NB4 (cell line): ENCODE results near the gene TBC1D22A.

Source experiments
- CTCF ChIP-seq: IDR thresholded peaks from one replicate; pipeline ENCODE4 v1.5.1; 2012; ENCODE audit warnings: low read depth, low read length
- MAX ChIP-seq: IDR thresholded peaks from 2 replicates; pipeline ENCODE4 v1.6.1; 2011; ENCODE audit warnings: low read depth, low read length
- POLR2A ChIP-seq: IDR thresholded peaks from 2 replicates; pipeline ENCODE4 v1.6.1; 2011; ENCODE audit warnings: mild to moderate bottlenecking; ENCODE audit not compliant: insufficient read length; ENCODE audit errors: extremely low read depth

- no peak for TF ChIP-seq CTCF
- TF ChIP-seq POLR2A: no peak
- no peak for TF ChIP-seq MAX
Measured at GRCh38 chr22:46852771-46853170, 90.3 kb downstream of the TBC1D22A start.
